Endothelial cell of umbilical vein (primary cell): ENCODE measurements around the gene EME2. TPM values are rescaled to one million over a fixed set of nuclear protein-coding genes. Genes with fewer than 3 reads are reported as not detected.

Experiments
- BruUV-seq: library from RNA; stranded (reverse); fragments of 400-500 nt; replicated peaks from 2 replicates; lab custom pipeline; 2021; lab: Mats Ljungman, UMichigan
- CTCF ChIA-PET: fragments of 300-600, 350-600 bp; sonication (Branson Sonifier 250); formaldehyde crosslinking; loops from one replicate; lab custom pipeline; 2021; ENCODE audit warnings: antibody characterized with exemption, inconsistent platforms; lab: Charles Lee
- POLR2A ChIA-PET: fragments of 300-600, 350-600 bp; sonication (Branson Sonifier 250); formaldehyde crosslinking; loops from one replicate; lab custom pipeline; 2021; ENCODE audit warnings: antibody characterized with exemption, inconsistent platforms; lab: Charles Lee
- DNase-seq: peaks from one replicate; pipeline ENCODE4 v3.0.0-alpha.2; 2011; ENCODE audit warnings: low read depth, low spot score
- FAIRE-seq: peaks from 2 replicates; lab custom pipeline; 2011; peaks lifted over from hg19 to GRCh38; lab: Jason Lieb, UNC
- H2AFZ ChIP-seq: 2 replicates; pipeline ENCODE4 v1.6.0; 2012; ENCODE audit warnings: low read depth, low read length, control low read depth, inconsistent platforms
- H3K27ac ChIP-seq: 2 replicates; pipeline ENCODE4 v1.5.1; 2011; ENCODE audit warnings: low read depth, mild to moderate bottlenecking, control low read depth, low read length, moderate library complexity; ENCODE audit not compliant: insufficient read depth
- H3K27me3 ChIP-seq, 2 experiments: 2 replicates each; pipeline versions ENCODE4 v1.6.0 to v1.6.1; 2011; ENCODE audit warnings: low read length in 2 of 2, mixed read lengths in 1 of 2; ENCODE audit not compliant: control insufficient read depth in 2 of 2, insufficient read depth in 2 of 2
- H3K36me3 ChIP-seq, 2 experiments: 2 replicates in 1 of 2; 3 replicates in 1 of 2; pipeline ENCODE4 v1.5.1; 2011; ENCODE audit warnings: low read length in 2 of 2, mild to moderate bottlenecking in 1 of 2, moderate library complexity in 1 of 2; ENCODE audit not compliant: control insufficient read depth in 2 of 2, insufficient read depth in 2 of 2; ENCODE audit errors: extremely low read depth in 1 of 2
- H3K4me1 ChIP-seq: 3 replicates; pipeline ENCODE4 v1.5.1; 2011; ENCODE audit warnings: mild to moderate bottlenecking, low read length; ENCODE audit not compliant: control insufficient read depth, insufficient read depth; ENCODE audit errors: extremely low read depth
- H3K4me2 ChIP-seq: 2 replicates; pipeline ENCODE4 v1.6.1; 2011; ENCODE audit warnings: low read length, control low read depth, mixed read lengths; ENCODE audit not compliant: insufficient read depth
- H3K4me3 ChIP-seq, 3 experiments: fragments of 200-600 bp in 1 of 3; sonication (generic), shearing (Covaris generic) in 1 of 3; replicated peaks in 1 of 3; 2 replicates each; pipeline ENCODE4 v1.5.1; 2011 to 2016; ENCODE audit warnings: control low read depth in 3 of 3, low read length in 3 of 3, mild to moderate bottlenecking in 2 of 3, inconsistent platforms in 1 of 3, low read depth in 1 of 3, moderate library complexity in 1 of 3; ENCODE audit not compliant: insufficient read depth in 1 of 3
- H3K79me2 ChIP-seq: 2 replicates; pipeline ENCODE4 v1.6.0; 2012; ENCODE audit warnings: low read length, inconsistent platforms; ENCODE audit not compliant: control insufficient read depth, insufficient read depth
- H3K9ac ChIP-seq: replicated peaks from 2 replicates; pipeline ENCODE3; 2011; ENCODE audit warnings: low read length, control low read depth; ENCODE audit not compliant: insufficient read depth; ENCODE audit errors: extremely low read depth
- H3K9me1 ChIP-seq: replicated peaks from 3 replicates; pipeline ENCODE4 v1.6.0; 2011; ENCODE audit warnings: mild to moderate bottlenecking, low read length; ENCODE audit not compliant: control insufficient read depth, insufficient read depth; ENCODE audit errors: extremely low read depth
- H3K9me3 ChIP-seq: replicated peaks from 2 replicates; pipeline ENCODE4 v1.5.1; 2012; ENCODE audit warnings: low read length, inconsistent platforms; ENCODE audit not compliant: control insufficient read depth, insufficient read depth
- H4K20me1 ChIP-seq: replicated peaks from 2 replicates; pipeline ENCODE3; 2011; ENCODE audit warnings: mild to moderate bottlenecking, low read length; ENCODE audit not compliant: control insufficient read depth, insufficient read depth; ENCODE audit errors: extremely low read depth
- EZH2 ChIP-seq: IDR thresholded peaks from 2 replicates; pipeline ENCODE4 v1.6.1; 2012; ENCODE audit warnings: borderline replicate concordance, low read depth, mild to moderate bottlenecking, moderate library complexity, low read length, inconsistent platforms; ENCODE audit not compliant: severe bottlenecking
- FOS ChIP-seq: IDR thresholded peaks from 2 replicates; pipeline ENCODE4 v1.6.1; 2011; ENCODE audit warnings: mild to moderate bottlenecking, low read length, moderate library complexity, borderline replicate concordance; ENCODE audit not compliant: insufficient read depth
- GATA2 ChIP-seq: IDR thresholded peaks from 2 replicates; pipeline ENCODE4 v1.7.0; 2011; ENCODE audit warnings: low read depth, mild to moderate bottlenecking, moderate library complexity, mixed read lengths, low read length; ENCODE audit not compliant: insufficient read length, insufficient read depth
- JUN ChIP-seq: IDR thresholded peaks from 2 replicates; pipeline ENCODE4 v1.6.1; 2011; ENCODE audit warnings: borderline replicate concordance, low read depth; ENCODE audit not compliant: insufficient read length, insufficient read depth
- MYC ChIP-seq: IDR thresholded peaks from one replicate; pipeline ENCODE4 v1.6.1; 2011; ENCODE audit warnings: mild to moderate bottlenecking, low read depth, low read length
- POLR2A ChIP-seq: IDR thresholded peaks from 2 replicates; pipeline ENCODE4 v1.6.1; 2012; ENCODE audit warnings: low read depth, mild to moderate bottlenecking, control low read depth, low read length
- POLR2AphosphoS5 ChIP-seq: IDR thresholded peaks from 2 replicates; pipeline ENCODE4 v1.6.1; 2012; ENCODE audit warnings: low read depth, mild to moderate bottlenecking, control low read depth, low read length, moderate library complexity; ENCODE audit not compliant: insufficient read depth
- dilution Hi-C: fragments of 300-500 bp; cut with MboI; formaldehyde crosslinking; loops from one replicate; pipeline ENCODE4 v1.15.0; 2019; ENCODE audit warnings: low sequenced_read_pairs; ENCODE audit not compliant: extremely low pct_ligation_motif_present
- intact Hi-C: fragments of 100-400 bp; cut with micrococcal nuclease; formaldehyde crosslinking; loops from one replicate; pipeline ENCODE4 v1.10.0; 2022
- polyA plus RNA-seq, 4 experiments: library from polyadenylated mRNA; depleted of rRNA in 3 of 4; stranded (reverse) in 3 of 4; unstranded in 1 of 4; fragments of >200 nt; gene quantifications; 2 replicates each; pipeline versions ENCODE4 v1.2.1 to v1.2.3, GENCODE V29; 2011 to 2012; ENCODE audit warnings: missing spikeins in 1 of 4
- total RNA-seq: library from RNA; stranded (reverse); gene quantifications from 2 replicates; pipeline ENCODE4 v1.2.3, GENCODE V29; 2021
- TF ChIP-seq, protein P1 (sequence below), 2 donors: IDR thresholded peaks; 1 replicate in 1 of 2; 2 replicates in 1 of 2; pipeline ENCODE4 v1.5.1; 2011; ENCODE audit warnings: low read length in 2 of 2, mild to moderate bottlenecking in 2 of 2, moderate library complexity in 2 of 2, control low read depth in 1 of 2, inconsistent platforms in 1 of 2, low read depth in 1 of 2; ENCODE audit not compliant: insufficient read depth in 1 of 2; ENCODE audit errors: extremely low read depth in 1 of 2
- TF ChIP-seq, protein P2 (sequence below): IDR thresholded peaks from 2 replicates; pipeline ENCODE4 v1.6.1; 2011; ENCODE audit not compliant: insufficient read depth, insufficient read length

The EME2 gene
- total and polyA plus RNA-seq, 2 donors (not counting 3 experiments of a cell fraction or from before 2014, with no cell fraction given) = 9.7 to 21.4 TPM

DNA sequence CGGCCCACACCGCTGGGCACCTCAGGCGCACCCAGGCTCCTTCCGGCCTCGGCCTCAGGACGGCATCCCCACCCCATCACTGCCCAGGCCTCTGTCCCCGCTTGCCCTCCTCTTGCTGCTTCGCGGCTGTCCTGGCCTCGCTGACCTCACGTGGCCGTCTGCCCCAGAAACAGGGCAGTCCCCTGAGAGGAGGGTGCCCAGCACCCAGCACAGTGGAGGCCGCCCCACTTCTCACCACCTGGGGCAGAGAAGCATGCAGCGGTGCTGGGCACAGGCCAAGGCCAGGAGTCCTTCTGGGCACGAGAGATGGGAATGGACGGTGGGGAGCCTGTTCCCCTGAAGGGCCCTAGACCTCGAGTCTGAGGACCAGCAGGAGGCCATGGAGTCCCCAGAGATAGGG lies 45.1 kb downstream of the EME2 start:
- no peak for DNase-seq
- CTCF ChIA-PET = no interaction called here

More for the DNA sequence above, 45.1 kb downstream of the EME2 start:
- Histone ChIP-seq H3K27ac (no peak overlapping the region), H4K20me1 (no peaks in the 10 kb centered on the region), H3K4me1 (no peaks in the 10 kb centered on the region), H3K36me3 (peaks cover 0 to 39% of the 10 kb centered on the region in 2 experiments), H3K27me3 (no peaks in the 10 kb centered on the region), H3K4me2 (no peak overlapping the region), H3K9me1 (no peaks in the 10 kb centered on the region), H2AFZ (no peak overlapping the region), H3K4me3 (no peak overlapping the region), H3K79me2 (no peaks in the 10 kb centered on the region), H3K9me3 (no peaks in the 10 kb centered on the region), H3K9ac (no peak overlapping the region)
- no peak for FAIRE-seq
- POLR2A ChIA-PET = no interaction called here
- intact Hi-C loops (no loop called here), dilution Hi-C loops (no loop called here)
- no TSS peak for BruUV-seq
- TF ChIP-seq FOS = no peak
- no peak for TF ChIP-seq EZH2
- TF ChIP-seq POLR2AphosphoS5 = no peak
- TF ChIP-seq, protein P1, sequence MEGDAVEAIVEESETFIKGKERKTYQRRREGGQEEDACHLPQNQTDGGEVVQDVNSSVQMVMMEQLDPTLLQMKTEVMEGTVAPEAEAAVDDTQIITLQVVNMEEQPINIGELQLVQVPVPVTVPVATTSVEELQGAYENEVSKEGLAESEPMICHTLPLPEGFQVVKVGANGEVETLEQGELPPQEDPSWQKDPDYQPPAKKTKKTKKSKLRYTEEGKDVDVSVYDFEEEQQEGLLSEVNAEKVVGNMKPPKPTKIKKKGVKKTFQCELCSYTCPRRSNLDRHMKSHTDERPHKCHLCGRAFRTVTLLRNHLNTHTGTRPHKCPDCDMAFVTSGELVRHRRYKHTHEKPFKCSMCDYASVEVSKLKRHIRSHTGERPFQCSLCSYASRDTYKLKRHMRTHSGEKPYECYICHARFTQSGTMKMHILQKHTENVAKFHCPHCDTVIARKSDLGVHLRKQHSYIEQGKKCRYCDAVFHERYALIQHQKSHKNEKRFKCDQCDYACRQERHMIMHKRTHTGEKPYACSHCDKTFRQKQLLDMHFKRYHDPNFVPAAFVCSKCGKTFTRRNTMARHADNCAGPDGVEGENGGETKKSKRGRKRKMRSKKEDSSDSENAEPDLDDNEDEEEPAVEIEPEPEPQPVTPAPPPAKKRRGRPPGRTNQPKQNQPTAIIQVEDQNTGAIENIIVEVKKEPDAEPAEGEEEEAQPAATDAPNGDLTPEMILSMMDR (IDR thresholded peaks at IDR 0.05; ENCODE audit: extremely low read depth in 1 of 2, insufficient read depth in 1 of 2, low read depth in 1 of 2, low read length in 2 of 2) = no peak
- TF ChIP-seq GATA2 = no peak
- no peak for TF ChIP-seq JUN
- TF ChIP-seq POLR2A = no peak
- TF ChIP-seq MYC = no peak
- TF ChIP-seq, protein P2, sequence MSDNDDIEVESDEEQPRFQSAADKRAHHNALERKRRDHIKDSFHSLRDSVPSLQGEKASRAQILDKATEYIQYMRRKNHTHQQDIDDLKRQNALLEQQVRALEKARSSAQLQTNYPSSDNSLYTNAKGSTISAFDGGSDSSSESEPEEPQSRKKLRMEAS = no peak
